H1 (cell line): ENCODE results near the gene SYNE4. TPM values are rescaled to one million over a fixed set of nuclear protein-coding genes. Genes with fewer than 3 reads are reported as not detected.

Experiments
- CBX5 ChIP-seq: fragments of 300-800, 300-1000 bp; sonication (generic); IDR thresholded peaks from 2 replicates; pipeline ENCODE4 v1.7.1; 2016; ENCODE audit warnings: antibody characterized with exemption, low read length, low read depth
- CEBPB ChIP-seq: IDR thresholded peaks from 2 replicates; pipeline ENCODE4 v1.6.1; 2012; ENCODE audit warnings: low read depth, low read length
- HDAC2 ChIP-seq, 2 experiments: fragments of 300-600 bp in 1 of 2; sonication (generic) in 1 of 2; IDR thresholded peaks; 2 replicates each; pipeline ENCODE4 v1.6.1; 2011 to 2012; ENCODE audit warnings: low read depth in 2 of 2, low read length in 2 of 2, mild to moderate bottlenecking in 2 of 2, moderate library complexity in 2 of 2, borderline replicate concordance in 1 of 2, inconsistent platforms in 1 of 2
- HDAC6 ChIP-seq: IDR thresholded peaks from one replicate; pipeline ENCODE4 v1.7.1; 2012; ENCODE audit warnings: low read depth, mild to moderate bottlenecking, inconsistent platforms, low read length, moderate library complexity
- NRF1 ChIP-seq: IDR thresholded peaks from 2 replicates; pipeline ENCODE4 v1.6.1; 2011; ENCODE audit warnings: mild to moderate bottlenecking, low read depth, low read length, improper control_type of control experiment
- SUZ12 ChIP-seq: fragments of 200-600 bp; sonication (generic); IDR thresholded peaks from 2 replicates; pipeline ENCODE4 v1.6.1; 2012; ENCODE audit warnings: mild to moderate bottlenecking, inconsistent platforms, low read length, moderate library complexity, mixed read lengths
- TAF1 ChIP-seq: IDR thresholded peaks from 2 replicates; pipeline ENCODE4 v1.6.1; 2011; ENCODE audit warnings: mild to moderate bottlenecking, low read depth, low read length
- polyA plus RNA-seq, 7 experiments: library from polyadenylated mRNA; depleted of rRNA in 3 of 7; stranded (reverse) in 5 of 7; unstranded in 2 of 7; fragments of >200 nt in 5 of 7; fragments of 200-250 nt in 2 of 7; gene quantifications; 1 replicate in 5 of 7; 2 replicates in 1 of 7; 4 replicates in 1 of 7; pipeline versions ENCODE4 v1.2.1 to v1.2.3, GENCODE V29; 2011 to 2013; ENCODE audit warnings: missing spikeins in 2 of 7, mixed read lengths in 2 of 7
- total RNA-seq: library from RNA; stranded (reverse); fragmentation: NEBNext Ultra II Directional; extraction: Animal tissue kit (Norgen Biotek cat#: 25700); gene quantifications from 2 replicates; pipeline ENCODE4 v1.2.1, GENCODE V29; 2021

The SYNE4 gene
- total and polyA plus RNA-seq, 2 of the 8 experiments (the other 6 are each of a cell fraction or from before 2014, with no cell fraction given), result 20.8 to 22.6 TPM

GRCh38 chr19:35978271-35978670 is 30.3 kb downstream of the SYNE4 start (continued):
- no peak for TF ChIP-seq NRF1
- TF ChIP-seq HDAC6, result no peak
- no peak for TF ChIP-seq TAF1
- no peak for TF ChIP-seq CBX5
- TF ChIP-seq SUZ12, result no peak
- no peak for TF ChIP-seq CEBPB
- TF ChIP-seq HDAC2 (IDR thresholded peaks at IDR 0.05; ENCODE audit: borderline replicate concordance in 1 of 2, low read depth in 2 of 2, low read length in 2 of 2), result no peak
